ENCODE results near the gene PTGDS. TPM values are rescaled to one million over a fixed set of nuclear protein-coding genes. Genes with fewer than 3 reads are reported as not detected.

PTGDS gene
- total and polyA plus RNA-seq, 9 of the 15 experiments (the other 6 are each of a cell fraction or from before 2014, with no cell fraction given), result 0.46 to 7.1 (median 2.0) TPM

DNA sequence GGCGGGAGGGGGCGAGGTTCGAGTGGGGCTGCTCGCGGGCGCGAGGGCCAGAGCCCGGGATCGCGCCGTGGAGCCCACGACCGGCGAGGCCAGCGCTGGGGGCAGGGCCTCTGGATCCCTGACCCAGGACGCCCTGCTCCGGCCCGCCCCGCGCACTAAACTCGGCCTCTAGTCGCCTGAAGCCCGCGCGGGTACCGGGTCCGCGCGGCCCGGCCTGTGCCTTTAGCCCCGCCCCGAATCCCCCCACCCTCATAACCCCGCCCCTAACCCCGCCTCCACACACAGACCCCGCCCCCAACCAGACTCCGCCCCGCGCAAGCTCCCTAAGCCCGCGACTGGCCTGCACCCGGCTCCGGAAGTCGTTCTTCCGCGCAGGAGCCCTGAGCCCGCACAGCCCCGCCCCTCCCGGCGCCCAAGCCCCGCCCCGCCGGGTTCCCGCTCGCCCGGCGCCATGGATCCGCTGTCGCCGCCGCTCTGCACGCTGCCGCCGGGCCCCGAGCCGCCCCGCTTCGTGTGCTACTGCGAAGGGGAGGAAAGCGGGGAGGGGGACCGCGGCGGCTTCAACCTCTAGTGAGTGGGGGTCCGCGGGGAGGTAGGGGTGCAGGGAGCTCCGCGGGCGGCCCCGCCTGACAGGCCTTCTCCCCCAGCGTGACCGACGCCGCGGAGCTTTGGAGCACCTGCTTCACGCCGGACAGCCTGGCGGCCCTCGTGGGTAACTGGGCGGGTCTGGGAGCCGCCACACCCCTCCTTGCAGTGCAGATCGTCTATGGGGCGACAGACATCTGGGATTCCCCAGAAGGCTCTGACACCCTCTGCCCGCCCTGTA, 14.9 kb downstream of the PTGDS start, which contains the start of gene PAXX (continued):
- TF ChIP-seq ARID2 (IDR thresholded peaks at IDR 0.05), result no peak
- no peak for TF ChIP-seq FOXM1 (IDR thresholded peaks at IDR 0.05; ENCODE audit: low read depth)
- 0 out of 2 replicates have a peak, but pooled peaks have one; percentile 46 for TF ChIP-seq FOXM1 (CRISPR knock-in tag; IDR thresholded peaks at IDR 0.05; ENCODE audit: low read depth)
- TF ChIP-seq, protein P1, sequence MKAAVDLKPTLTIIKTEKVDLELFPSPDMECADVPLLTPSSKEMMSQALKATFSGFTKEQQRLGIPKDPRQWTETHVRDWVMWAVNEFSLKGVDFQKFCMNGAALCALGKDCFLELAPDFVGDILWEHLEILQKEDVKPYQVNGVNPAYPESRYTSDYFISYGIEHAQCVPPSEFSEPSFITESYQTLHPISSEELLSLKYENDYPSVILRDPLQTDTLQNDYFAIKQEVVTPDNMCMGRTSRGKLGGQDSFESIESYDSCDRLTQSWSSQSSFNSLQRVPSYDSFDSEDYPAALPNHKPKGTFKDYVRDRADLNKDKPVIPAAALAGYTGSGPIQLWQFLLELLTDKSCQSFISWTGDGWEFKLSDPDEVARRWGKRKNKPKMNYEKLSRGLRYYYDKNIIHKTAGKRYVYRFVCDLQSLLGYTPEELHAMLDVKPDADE (conservative IDR thresholded peaks at IDR 0.05; ENCODE audit: control insufficient read depth, low read depth, low read length), result no peak; the same call in 1 of the 2 replicates
- TF ChIP-seq SP2 (IDR thresholded peaks at IDR 0.05; ENCODE audit: extremely low read depth, low read depth, low read length, poor library complexity, severe bottlenecking), result no peak
- no peak for TF ChIP-seq NR2C2 (CRISPR knock-in tag; IDR thresholded peaks at IDR 0.05)
- TF ChIP-seq NR2C2 (tag; IDR thresholded peaks at IDR 0.05), result peak; percentile 55; the same call in 1 of the 2 replicates
- TF ChIP-seq HNRNPUL1 (IDR thresholded peaks at IDR 0.05; ENCODE audit: low read length), result no peak
- no peak for TF ChIP-seq ELK3 (CRISPR knock-in tag; IDR thresholded peaks at IDR 0.05)
- TF ChIP-seq, protein P2, sequence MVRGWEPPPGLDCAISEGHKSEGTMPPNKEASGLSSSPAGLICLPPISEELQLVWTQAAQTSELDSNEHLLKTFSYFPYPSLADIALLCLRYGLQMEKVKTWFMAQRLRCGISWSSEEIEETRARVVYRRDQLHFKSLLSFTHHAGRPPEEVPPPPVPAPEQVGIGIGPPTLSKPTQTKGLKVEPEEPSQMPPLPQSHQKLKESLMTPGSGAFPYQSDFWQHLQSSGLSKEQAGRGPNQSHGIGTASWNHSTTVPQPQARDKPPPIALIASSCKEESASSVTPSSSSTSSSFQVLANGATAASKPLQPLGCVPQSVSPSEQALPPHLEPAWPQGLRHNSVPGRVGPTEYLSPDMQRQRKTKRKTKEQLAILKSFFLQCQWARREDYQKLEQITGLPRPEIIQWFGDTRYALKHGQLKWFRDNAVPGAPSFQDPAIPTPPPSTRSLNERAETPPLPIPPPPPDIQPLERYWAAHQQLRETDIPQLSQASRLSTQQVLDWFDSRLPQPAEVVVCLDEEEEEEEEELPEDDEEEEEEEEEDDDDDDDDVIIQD (CRISPR knock-in tag; IDR thresholded peaks at IDR 0.05), result no peak
- peak; percentile 31; the same call in 1 of the 2 replicates for TF ChIP-seq ESRRA (IDR thresholded peaks at IDR 0.05; ENCODE audit: borderline replicate concordance, low read depth)
- TF ChIP-seq POLR2H (tag; IDR thresholded peaks at IDR 0.05; ENCODE audit: low read depth), result peak; percentile 89
- TF ChIP-seq USF1 (CRISPR knock-in tag; IDR thresholded peaks at IDR 0.05), result peak; percentile 62
- TF ChIP-seq MITF (IDR thresholded peaks at IDR 0.05), result no peak
- TF ChIP-seq, protein P3, sequence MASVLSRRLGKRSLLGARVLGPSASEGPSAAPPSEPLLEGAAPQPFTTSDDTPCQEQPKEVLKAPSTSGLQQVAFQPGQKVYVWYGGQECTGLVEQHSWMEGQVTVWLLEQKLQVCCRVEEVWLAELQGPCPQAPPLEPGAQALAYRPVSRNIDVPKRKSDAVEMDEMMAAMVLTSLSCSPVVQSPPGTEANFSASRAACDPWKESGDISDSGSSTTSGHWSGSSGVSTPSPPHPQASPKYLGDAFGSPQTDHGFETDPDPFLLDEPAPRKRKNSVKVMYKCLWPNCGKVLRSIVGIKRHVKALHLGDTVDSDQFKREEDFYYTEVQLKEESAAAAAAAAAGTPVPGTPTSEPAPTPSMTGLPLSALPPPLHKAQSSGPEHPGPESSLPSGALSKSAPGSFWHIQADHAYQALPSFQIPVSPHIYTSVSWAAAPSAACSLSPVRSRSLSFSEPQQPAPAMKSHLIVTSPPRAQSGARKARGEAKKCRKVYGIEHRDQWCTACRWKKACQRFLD (CRISPR knock-in tag; IDR thresholded peaks at IDR 0.05), result 0 out of 2 replicates have a peak, but pooled peaks have one; percentile 19
